PC-9 (cell line): Measurements from ENCODE around the gene ZNF169.

Experiments
- CTCF ChIP-seq: fragments of 200-600 bp; sonication (generic); conservative IDR thresholded peaks from 2 replicates; pipeline ENCODE4 v1.6.1; 2017; ENCODE audit warnings: mixed run types, antibody characterized with exemption, mild to moderate bottlenecking, moderate library complexity
- EZH2 ChIP-seq: fragments of 200-600 bp; sonication (generic); IDR thresholded peaks from 2 replicates; pipeline ENCODE4 v1.8.0; 2017; ENCODE audit warnings: antibody characterized with exemption, low read depth

- TF ChIP-seq CTCF (no peak), EZH2 (no peak)
These were observed 18.9 kb downstream of the ZNF169 start for GRCh38 chr9:94277885-94278536.
